NCI-H460 (cell line): ENCODE measurements around the gene RITA1. TPM values are rescaled to one million over a fixed set of nuclear protein-coding genes. Genes with fewer than 3 reads are reported as not detected.
"Not testable (repeated sequence)": the region's sequence is repeated elsewhere in the genome, so short reads cannot be mapped to it uniquely, and the experiment has no call there.

Experiments used
- DNase-seq: peaks from one replicate; pipeline ENCODE4 v3.0.0-alpha.2; 2016; ENCODE audit warnings: low read depth; ENCODE audit errors: extremely low read depth
- total RNA-seq: library from RNA; depleted of rRNA; stranded (reverse); fragments of >200 nt; shearing (Covaris generic); gene quantifications from 2 replicates; pipeline ENCODE4 v1.2.3, GENCODE V29; 2014

Gene RITA1
- total RNA-seq, 1 experiment from 2014 or later: 22.3 TPM

- DNase-seq: no peak
Measured at GRCh38 chr12:113201187-113202177, 16.0 kb downstream of the RITA1 start.

GRCh38 chr12:113202300-113203075 lies 17.0 kb downstream of the RITA1 start:
- DNase-seq: no peak

GRCh38 chr12:113203852-113204760 lies 18.6 kb downstream of the RITA1 start:
- DNase-seq: no peak

- DNase-seq: no peak
Measured at GRCh38 chr12:113204804-113205203, 19.3 kb downstream of the RITA1 start.

GRCh38 chr12:113206802-113207201 lies 21.3 kb downstream of the RITA1 start:
- DNase-seq: not testable (repeated sequence)

GRCh38 chr12:113207613-113208040 lies 22.1 kb downstream of the RITA1 start:
- no peak for DNase-seq

- DNase-seq: no peak
Measured at GRCh38 chr12:113208041-113208934, 22.8 kb downstream of the RITA1 start.

GRCh38 chr12:113211160-113211559 lies 25.6 kb downstream of the RITA1 start:
- DNase-seq: no peak

- DNase-seq: peak; percentile 57
Measured at GRCh38 chr12:113214895-113215400, 29.4 kb downstream of the RITA1 start.

GRCh38 chr12:113216027-113216426 lies 30.5 kb downstream of the RITA1 start:
- DNase-seq: no peak

- DNase-seq: no peak
Measured at GRCh38 chr12:113220593-113221180, 35.2 kb downstream of the RITA1 start.

GRCh38 chr12:113221181-113221996 lies 35.9 kb downstream of the RITA1 start, which contains the start of gene TPCN1:
TPCN1 (plus strand) TSS chr12:113221464; CDS start chr12:113226853, 5,389 bp downstream.
- DNase-seq: peak; percentile 100

GRCh38 chr12:113221997-113222729 lies 36.6 kb downstream of the RITA1 start:
- peak; percentile 19 for DNase-seq

GRCh38 chr12:113222730-113223531 lies 37.4 kb downstream of the RITA1 start:
- DNase-seq: peak; percentile 64

GRCh38 chr12:113224955-113225354 lies 39.4 kb downstream of the RITA1 start:
- DNase-seq: no peak
